Progenitor cell of endocrine pancreas (in vitro differentiated cells): ENCODE data around the gene RAB5B. TPM values are rescaled to one million over a fixed set of nuclear protein-coding genes. Genes with fewer than 3 reads are reported as not detected.

Experiments used
- DNase-seq: peaks from one replicate; pipeline ENCODE4 v3.0.0; 2021; ENCODE audit warnings: low spot score; ENCODE audit not compliant: unreplicated experiment
- H3K27ac Mint-ChIP-seq: 2 replicates; pipeline ENCODE4 v1.8.0; 2021; ENCODE audit warnings: mild to moderate bottlenecking, moderate library complexity, mixed read lengths
- H3K27me3 Mint-ChIP-seq: 2 replicates; pipeline ENCODE4 v1.8.0; 2021; ENCODE audit warnings: mixed read lengths
- H3K36me3 Mint-ChIP-seq: 2 replicates; pipeline ENCODE4 v1.8.0; 2022; ENCODE audit warnings: mixed read lengths; ENCODE audit not compliant: insufficient read depth
- H3K4me1 Mint-ChIP-seq: 2 replicates; pipeline ENCODE4 v1.8.0; 2021; ENCODE audit warnings: low read depth, mixed read lengths
- H3K4me3 Mint-ChIP-seq: 2 replicates; pipeline ENCODE4 v1.8.0; 2021; ENCODE audit warnings: low read depth, mild to moderate bottlenecking, moderate library complexity, mixed read lengths
- H3K9me3 Mint-ChIP-seq: 2 replicates; pipeline ENCODE4 v1.8.0; 2021; ENCODE audit warnings: low read depth, mixed read lengths
- total RNA-seq: library from RNA; stranded (reverse); gene quantifications from 2 replicates; pipeline ENCODE4 v1.2.1, GENCODE V29; 2021
- TF ChIP-seq, protein P1 (sequence below): fragments of 200-600 bp; sonication (generic); IDR thresholded peaks from one replicate; pipeline ENCODE4 v1.5.0; 2021; ENCODE audit warnings: antibody characterized with exemption, mild to moderate bottlenecking; ENCODE audit not compliant: unreplicated experiment

RAB5B gene
- total RNA-seq, 1 donor from 2014 or later = 116 TPM

DNA sequence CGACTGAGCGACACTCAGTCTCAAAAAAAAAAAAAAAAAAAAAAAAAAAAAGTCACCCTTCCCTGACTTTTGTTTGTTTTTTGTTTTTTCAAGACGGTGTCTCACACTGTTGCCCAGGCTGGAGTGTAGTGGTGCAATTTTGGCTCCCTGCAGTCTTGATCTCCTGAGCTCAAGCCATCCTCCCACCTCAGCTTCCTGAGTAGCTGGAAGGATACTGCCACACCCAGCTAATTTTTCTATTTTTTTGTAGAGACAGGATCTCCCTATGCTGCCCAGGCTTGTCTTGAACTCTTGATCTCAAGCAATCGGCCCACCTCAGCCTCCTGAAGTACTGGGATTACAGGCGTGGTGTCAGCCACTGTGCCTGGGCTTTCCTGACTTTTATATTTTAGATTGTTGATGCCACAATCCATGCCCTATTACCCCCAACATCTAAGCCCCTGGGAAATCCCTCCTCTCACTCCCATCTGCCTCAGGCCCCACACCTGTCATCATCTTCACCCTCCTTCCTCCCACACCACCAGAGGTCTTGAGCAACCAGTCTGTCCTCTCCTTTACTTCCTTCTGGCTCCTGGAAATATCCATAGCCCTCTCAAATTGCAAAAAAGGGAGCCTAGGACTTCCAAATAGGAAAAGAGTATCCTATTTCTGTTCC is 54.8 kb downstream of the RAB5B start:
- Mint-ChIP-seq H3K9me3 (no peaks in the 10 kb centered on the region), H3K27ac (peak overlapping the region; percentile 78), H3K27me3 (no peaks in the 10 kb centered on the region), H3K4me3 (no peak overlapping the region), H3K4me1 (peaks cover 6% of the 10 kb centered on the region), H3K36me3 (peaks cover 31% of the 10 kb centered on the region)
- DNase-seq = no peak
- TF ChIP-seq, protein P1, sequence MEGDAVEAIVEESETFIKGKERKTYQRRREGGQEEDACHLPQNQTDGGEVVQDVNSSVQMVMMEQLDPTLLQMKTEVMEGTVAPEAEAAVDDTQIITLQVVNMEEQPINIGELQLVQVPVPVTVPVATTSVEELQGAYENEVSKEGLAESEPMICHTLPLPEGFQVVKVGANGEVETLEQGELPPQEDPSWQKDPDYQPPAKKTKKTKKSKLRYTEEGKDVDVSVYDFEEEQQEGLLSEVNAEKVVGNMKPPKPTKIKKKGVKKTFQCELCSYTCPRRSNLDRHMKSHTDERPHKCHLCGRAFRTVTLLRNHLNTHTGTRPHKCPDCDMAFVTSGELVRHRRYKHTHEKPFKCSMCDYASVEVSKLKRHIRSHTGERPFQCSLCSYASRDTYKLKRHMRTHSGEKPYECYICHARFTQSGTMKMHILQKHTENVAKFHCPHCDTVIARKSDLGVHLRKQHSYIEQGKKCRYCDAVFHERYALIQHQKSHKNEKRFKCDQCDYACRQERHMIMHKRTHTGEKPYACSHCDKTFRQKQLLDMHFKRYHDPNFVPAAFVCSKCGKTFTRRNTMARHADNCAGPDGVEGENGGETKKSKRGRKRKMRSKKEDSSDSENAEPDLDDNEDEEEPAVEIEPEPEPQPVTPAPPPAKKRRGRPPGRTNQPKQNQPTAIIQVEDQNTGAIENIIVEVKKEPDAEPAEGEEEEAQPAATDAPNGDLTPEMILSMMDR = no peak

GRCh38 chr12:56029166-56029519 is 55.3 kb downstream of the RAB5B start:
- Mint-ChIP-seq H3K36me3 (peaks cover 29% of the 10 kb centered on the region), H3K4me3 (no peak overlapping the region), H3K9me3 (no peaks in the 10 kb centered on the region), H3K27me3 (no peaks in the 10 kb centered on the region), H3K4me1 (peaks cover 6% of the 10 kb centered on the region), H3K27ac (peak overlapping the region; percentile 78)
- DNase-seq = no peak
- TF ChIP-seq, protein P1 = no peak

GRCh38 chr12:56029666-56030293 is 55.9 kb downstream of the RAB5B start:
- TF ChIP-seq, protein P1 = peak; percentile 76
- Mint-ChIP-seq H3K4me1 (peaks cover 6% of the 10 kb centered on the region), H3K36me3 (peaks cover 29% of the 10 kb centered on the region), H3K27ac (peak overlapping the region; percentile 78), H3K4me3 (no peak overlapping the region), H3K9me3 (no peaks in the 10 kb centered on the region), H3K27me3 (no peaks in the 10 kb centered on the region)
- DNase-seq = peak; percentile 15

DNA sequence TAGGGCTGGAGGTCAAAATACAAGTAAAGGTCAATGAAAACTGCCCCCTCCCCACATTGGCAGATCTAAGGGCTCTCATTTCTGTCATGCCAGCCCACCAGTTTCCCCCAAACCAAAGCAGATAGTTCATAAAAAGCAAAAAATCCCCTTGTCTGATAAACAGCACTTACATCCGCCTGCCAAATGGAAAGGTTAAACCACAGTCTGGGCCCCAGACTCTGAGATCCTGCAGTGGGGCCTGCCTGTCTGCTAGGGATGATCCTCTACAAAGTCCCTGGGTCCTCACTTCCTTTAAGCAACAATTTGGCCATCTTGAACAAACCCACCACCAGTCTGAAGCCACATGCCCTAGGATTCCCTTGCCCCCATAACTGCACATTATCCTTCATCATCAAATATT is 58.1 kb downstream of the RAB5B start:
- TF ChIP-seq, protein P1 = no peak
- no peak overlapping the region for H3K27ac Mint-ChIP-seq
- H3K4me1 Mint-ChIP-seq = peaks cover 6% of the 10 kb centered on the region
- H3K36me3 Mint-ChIP-seq = peaks cover 35% of the 10 kb centered on the region
- H3K9me3 Mint-ChIP-seq = no peaks in the 10 kb centered on the region
- H3K27me3 Mint-ChIP-seq = no peaks in the 10 kb centered on the region
- no peak for DNase-seq
- no peak overlapping the region for H3K4me3 Mint-ChIP-seq

DNA sequence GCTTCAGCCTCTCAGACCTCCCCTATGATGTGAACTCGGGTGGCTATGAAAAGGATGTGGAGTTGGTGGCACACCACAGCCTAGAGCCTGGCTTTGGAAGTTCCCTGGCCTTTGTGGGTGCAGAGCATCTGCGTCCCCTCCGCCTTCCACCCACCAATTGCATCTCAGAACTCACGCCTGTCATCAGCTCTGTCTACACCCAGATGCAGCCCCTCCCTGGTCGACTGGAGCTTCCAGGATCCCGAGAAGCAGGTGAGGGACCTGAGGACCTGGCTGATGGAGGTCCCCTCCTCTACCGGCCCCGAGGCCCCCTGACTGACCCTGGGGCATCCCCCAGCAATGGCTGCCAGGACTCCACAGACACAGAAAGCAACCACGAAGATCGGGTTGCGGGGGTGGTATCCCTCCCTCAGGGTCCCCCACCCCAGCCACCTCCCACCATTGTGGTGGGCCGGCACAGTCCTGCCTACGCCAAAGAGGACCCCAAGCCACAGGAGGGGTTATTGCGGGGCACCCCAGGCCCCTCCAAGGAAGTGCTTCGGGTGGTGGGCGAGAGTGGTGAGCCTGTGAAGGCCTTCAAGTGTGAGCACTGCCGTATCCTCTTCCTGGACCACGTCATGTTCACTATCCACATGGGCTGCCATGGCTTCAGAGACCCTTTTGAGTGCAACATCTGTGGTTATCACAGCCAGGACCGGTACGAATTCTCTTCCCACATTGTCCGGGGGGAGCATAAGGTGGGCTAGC is 60.9 kb downstream of the RAB5B start:
- no peak overlapping the region for H3K27ac Mint-ChIP-seq
- H3K9me3 Mint-ChIP-seq = no peaks in the 10 kb centered on the region
- no peak overlapping the region for H3K4me3 Mint-ChIP-seq
- DNase-seq = no peak
- H3K27me3 Mint-ChIP-seq = no peaks in the 10 kb centered on the region
- peaks cover 24% of the 10 kb centered on the region for H3K36me3 Mint-ChIP-seq
- TF ChIP-seq, protein P1 = no peak
- peaks cover 2% of the 10 kb centered on the region for H3K4me1 Mint-ChIP-seq
